Karpas-422 (cell line): ENCODE data around the gene OTX1. TPM values are rescaled to one million over a fixed set of nuclear protein-coding genes. Genes with fewer than 3 reads are reported as not detected.
A peak's percentile ranks its signal among the peaks of the same experiment; 100 is the strongest.
"Not testable (repeated sequence)": the region's sequence is repeated elsewhere in the genome, so short reads cannot be mapped to it uniquely, and the experiment has no call there.

ENCODE experiments used
- DNase-seq: peaks from one replicate; pipeline ENCODE4 v3.0.0-alpha.2; 2015
- H2AFZ ChIP-seq: fragments of 200-600 bp; sonication (generic); 2 replicates; pipeline ENCODE4 v1.6.1; 2014; ENCODE audit warnings: antibody characterized with exemption, low read length, mixed read lengths
- H3K27ac ChIP-seq: fragments of 200-600 bp; sonication (generic); 2 replicates; pipeline ENCODE4 v1.5.1; 2014; ENCODE audit warnings: mild to moderate bottlenecking, low read length, moderate library complexity
- H3K27me3 ChIP-seq: fragments of 200-600 bp; sonication (generic); 2 replicates; pipeline ENCODE4 v1.6.1; 2014; ENCODE audit warnings: low read length, mixed read lengths
- H3K36me3 ChIP-seq: fragments of 200-600 bp; sonication (generic); 2 replicates; pipeline ENCODE4 v1.6.1; 2014; ENCODE audit warnings: low read length, mixed read lengths; ENCODE audit not compliant: insufficient read depth
- H3K4me1 ChIP-seq: fragments of 200-600 bp; sonication (generic); 2 replicates; pipeline ENCODE4 v1.6.1; 2014; ENCODE audit warnings: mild to moderate bottlenecking, low read length, mixed read lengths
- H3K4me2 ChIP-seq: fragments of 200-600 bp; sonication (generic); 2 replicates; pipeline ENCODE4 v1.6.1; 2014; ENCODE audit warnings: low read length, low read depth, mild to moderate bottlenecking; ENCODE audit not compliant: poor library complexity, severe bottlenecking
- H3K4me3 ChIP-seq: fragments of 200-600 bp; sonication (generic); 2 replicates; pipeline ENCODE4 v1.5.1; 2014; ENCODE audit warnings: mild to moderate bottlenecking, antibody characterized with exemption, low read length, mixed read lengths
- H3K79me2 ChIP-seq: fragments of 200-600 bp; sonication (generic); 2 replicates; pipeline ENCODE4 v1.6.1; 2014; ENCODE audit warnings: mild to moderate bottlenecking, low read length, mixed read lengths
- H3K9ac ChIP-seq: fragments of 200-600 bp; sonication (generic); 2 replicates; pipeline ENCODE4 v1.6.0; 2014; ENCODE audit warnings: low read length
- H3K9me2 ChIP-seq: fragments of 200-600 bp; sonication (generic), shearing (Covaris generic); replicated peaks from 2 replicates; pipeline ENCODE4 v1.6.0; 2014; ENCODE audit warnings: mild to moderate bottlenecking, low read length, moderate library complexity; ENCODE audit not compliant: insufficient read depth
- H3K9me3 ChIP-seq: fragments of 300-700, 200-600 bp; sonication (generic); 2 replicates; pipeline ENCODE4 v1.6.1; 2014; ENCODE audit warnings: low read length, mixed read lengths
- H4K20me1 ChIP-seq: fragments of 200-600 bp; sonication (generic); 2 replicates; pipeline ENCODE4 v1.6.1; 2014; ENCODE audit warnings: mild to moderate bottlenecking, antibody characterized with exemption, low read length, low read depth; ENCODE audit not compliant: insufficient read depth
- total RNA-seq: library from RNA; depleted of rRNA; stranded (reverse); fragments of >200 nt; shearing (Covaris generic); gene quantifications from 2 replicates; pipeline ENCODE4 v1.2.3, GENCODE V29; 2014; ENCODE audit warnings: low replicate concordance

OTX1 gene
- total RNA-seq, 1 experiment from 2014 or later: 6.4 TPM

GRCh38 chr2:63015389-63015788 lies 35.2 kb upstream of the OTX1 start:
- DNase-seq: no peak
- Histone ChIP-seq H3K79me2 (no peaks in the 10 kb centered on the region), H3K4me2 (no peak overlapping the region), H3K9ac (no peak overlapping the region), H2AFZ (no peak overlapping the region), H4K20me1 (no peaks in the 10 kb centered on the region), H3K36me3 (no peaks in the 10 kb centered on the region), H3K4me1 (no peaks in the 10 kb centered on the region), H3K9me2 (no peaks in the 10 kb centered on the region), H3K4me3 (no peak overlapping the region), H3K27me3 (no peaks in the 10 kb centered on the region), H3K9me3 (no peaks in the 10 kb centered on the region), H3K27ac (no peak overlapping the region)

- Histone ChIP-seq H3K4me2 (no peak overlapping the region), H3K9me2 (no peaks in the 10 kb centered on the region), H3K4me1 (no peaks in the 10 kb centered on the region), H3K27ac (no peak overlapping the region), H3K4me3 (no peak overlapping the region), H2AFZ (no peak overlapping the region), H4K20me1 (no peaks in the 10 kb centered on the region), H3K36me3 (no peaks in the 10 kb centered on the region), H3K9me3 (no peaks in the 10 kb centered on the region), H3K27me3 (no peaks in the 10 kb centered on the region), H3K9ac (no peak overlapping the region), H3K79me2 (no peaks in the 10 kb centered on the region)
- DNase-seq: no peak
These were observed 32.2 kb upstream of the OTX1 start for GRCh38 chr2:63018439-63018838.

GRCh38 chr2:63019686-63020085 lies 30.9 kb upstream of the OTX1 start:
- not testable (repeated sequence) for H3K27ac ChIP-seq, H3K4me2 ChIP-seq, H3K9ac ChIP-seq, H3K4me3 ChIP-seq, H2AFZ ChIP-seq, H4K20me1 ChIP-seq, H3K4me1 ChIP-seq, DNase-seq, H3K79me2 ChIP-seq, H3K36me3 ChIP-seq, H3K9me3 ChIP-seq, H3K27me3 ChIP-seq, H3K9me2 ChIP-seq

GRCh38 chr2:63023444-63023843 lies 27.2 kb upstream of the OTX1 start:
- Histone ChIP-seq H3K4me1 (no peaks in the 10 kb centered on the region), H3K79me2 (no peaks in the 10 kb centered on the region), H4K20me1 (no peaks in the 10 kb centered on the region), H3K9me2 (no peaks in the 10 kb centered on the region), H3K9me3 (no peaks in the 10 kb centered on the region), H3K27me3 (no peaks in the 10 kb centered on the region), H3K27ac (no peak overlapping the region), H3K4me3 (no peak overlapping the region), H3K9ac (no peak overlapping the region), H3K4me2 (no peak overlapping the region), H3K36me3 (no peaks in the 10 kb centered on the region), H2AFZ (no peak overlapping the region)
- DNase-seq: peak; percentile 91

- Histone ChIP-seq H3K9me2 (no peaks in the 10 kb centered on the region), H3K36me3 (no peaks in the 10 kb centered on the region), H4K20me1 (no peaks in the 10 kb centered on the region), H3K79me2 (no peaks in the 10 kb centered on the region), H3K4me3 (no peak overlapping the region), H3K4me2 (no peak overlapping the region), H3K27ac (no peak overlapping the region), H3K9ac (no peak overlapping the region), H3K9me3 (no peaks in the 10 kb centered on the region), H2AFZ (no peak overlapping the region), H3K27me3 (no peaks in the 10 kb centered on the region), H3K4me1 (no peaks in the 10 kb centered on the region)
- DNase-seq: no peak
These were observed 23.4 kb upstream of the OTX1 start for GRCh38 chr2:63027220-63027619.

- Histone ChIP-seq H3K36me3 (no peaks in the 10 kb centered on the region), H3K27ac (no peak overlapping the region), H3K4me3 (no peak overlapping the region), H3K9ac (no peak overlapping the region), H3K9me2 (no peaks in the 10 kb centered on the region), H3K79me2 (no peaks in the 10 kb centered on the region), H3K4me1 (no peaks in the 10 kb centered on the region), H3K4me2 (no peak overlapping the region), H3K27me3 (no peaks in the 10 kb centered on the region), H3K9me3 (no peaks in the 10 kb centered on the region), H4K20me1 (no peaks in the 10 kb centered on the region), H2AFZ (no peak overlapping the region)
- DNase-seq: no peak
These were observed 21.6 kb upstream of the OTX1 start for GRCh38 chr2:63029058-63029457.

GRCh38 chr2:63034526-63034925 lies 16.1 kb upstream of the OTX1 start:
- no peaks in the 10 kb centered on the region for H3K9me2 ChIP-seq
- no peak overlapping the region for H3K4me3 ChIP-seq
- no peaks in the 10 kb centered on the region for H3K9me3 ChIP-seq
- no peaks in the 10 kb centered on the region for H3K27me3 ChIP-seq
- no peaks in the 10 kb centered on the region for H3K36me3 ChIP-seq
- no peak overlapping the region for H2AFZ ChIP-seq
- H3K4me2 ChIP-seq: no peak overlapping the region
- no peak for DNase-seq
- no peak overlapping the region for H3K27ac ChIP-seq
- no peaks in the 10 kb centered on the region for H3K4me1 ChIP-seq
- no peaks in the 10 kb centered on the region for H4K20me1 ChIP-seq
- no peaks in the 10 kb centered on the region for H3K79me2 ChIP-seq
- H3K9ac ChIP-seq: no peak overlapping the region

GRCh38 chr2:63035169-63035568 lies 15.5 kb upstream of the OTX1 start:
- no peaks in the 10 kb centered on the region for H3K9me3 ChIP-seq
- no peaks in the 10 kb centered on the region for H3K27me3 ChIP-seq
- no peaks in the 10 kb centered on the region for H3K9me2 ChIP-seq
- no peak overlapping the region for H3K4me2 ChIP-seq
- no peak overlapping the region for H3K4me3 ChIP-seq
- no peaks in the 10 kb centered on the region for H3K36me3 ChIP-seq
- H4K20me1 ChIP-seq: no peaks in the 10 kb centered on the region
- DNase-seq: no peak
- H3K4me1 ChIP-seq: no peaks in the 10 kb centered on the region
- H3K27ac ChIP-seq: no peak overlapping the region
- H3K9ac ChIP-seq: no peak overlapping the region
- H3K79me2 ChIP-seq: no peaks in the 10 kb centered on the region
- no peak overlapping the region for H2AFZ ChIP-seq

- no peak overlapping the region for H3K4me3 ChIP-seq
- no peak overlapping the region for H3K9ac ChIP-seq
- no peaks in the 10 kb centered on the region for H3K9me2 ChIP-seq
- no peak for DNase-seq
- no peaks in the 10 kb centered on the region for H3K79me2 ChIP-seq
- H3K4me1 ChIP-seq: no peaks in the 10 kb centered on the region
- no peak overlapping the region for H3K4me2 ChIP-seq
- H3K27ac ChIP-seq: no peak overlapping the region
- H3K27me3 ChIP-seq: no peaks in the 10 kb centered on the region
- H4K20me1 ChIP-seq: no peaks in the 10 kb centered on the region
- no peaks in the 10 kb centered on the region for H3K9me3 ChIP-seq
- H3K36me3 ChIP-seq: no peaks in the 10 kb centered on the region
- H2AFZ ChIP-seq: no peak overlapping the region
These were observed 15.0 kb upstream of the OTX1 start for GRCh38 chr2:63035660-63036059.
